NCI-H1092 (cell line): Measurements from ENCODE around the gene C1orf122.
"Not testable (repeated sequence)": the region's sequence is repeated elsewhere in the genome, so short reads cannot be mapped to it uniquely, and the experiment has no call there.

ENCODE experiments used
- DNase-seq: peaks from one replicate; lab custom pipeline; 2025; lab: John Stamatoyannopoulos, UW

C1orf122 gene

GRCh38 chr1:37807555-37808368 is at the start of gene C1orf122, which contains the start of gene YRDC:
Gene C1orf122 (plus strand): TSS chr1:37807790. CDS start chr1:37808405, 615 bp downstream.
Gene YRDC (minus strand): TSS chr1:37808208. CDS start chr1:37808180, 28 bp downstream.
- DNase-seq = peak; percentile 97

GRCh38 chr1:37759451-37759850 is 48.1 kb upstream of the C1orf122 start:
- DNase-seq = no peak

GRCh38 chr1:37761416-37762095 is 46.0 kb upstream of the C1orf122 start:
- DNase-seq = no peak

- DNase-seq = no peak
Measured at GRCh38 chr1:37762516-37762915, 45.1 kb upstream of the C1orf122 start.

- DNase-seq = no peak
Measured at GRCh38 chr1:37763791-37764413, 43.7 kb upstream of the C1orf122 start.

GRCh38 chr1:37764414-37764825 is 43.2 kb upstream of the C1orf122 start:
- no peak for DNase-seq

GRCh38 chr1:37764888-37765441 is 42.6 kb upstream of the C1orf122 start, which contains the start of gene EPHA10:
Gene EPHA10 (minus strand): TSS chr1:37765120. CDS start chr1:37765066, 54 bp downstream.
- DNase-seq = peak; percentile 86

GRCh38 chr1:37765916-37766664 is 41.5 kb upstream of the C1orf122 start:
- peak; percentile 11 for DNase-seq

- DNase-seq = no peak
Measured at GRCh38 chr1:37767488-37767887, 40.1 kb upstream of the C1orf122 start.

- DNase-seq = not testable (repeated sequence)
Measured at GRCh38 chr1:37771440-37771839, 36.1 kb upstream of the C1orf122 start.

- DNase-seq = no peak
Measured at GRCh38 chr1:37776946-37777516, 30.6 kb upstream of the C1orf122 start.

- no peak for DNase-seq
Measured at GRCh38 chr1:37778654-37779053, 28.9 kb upstream of the C1orf122 start.

GRCh38 chr1:37782491-37782890 is 25.1 kb upstream of the C1orf122 start:
- DNase-seq = no peak

GRCh38 chr1:37792943-37793686 is 14.5 kb upstream of the C1orf122 start:
- DNase-seq = no peak

GRCh38 chr1:37793773-37794371 is 13.7 kb upstream of the C1orf122 start, which contains the start of gene MANEAL:
Gene MANEAL (plus strand): TSS chr1:37793847. CDS start chr1:37794183, 336 bp downstream.
- peak; percentile 57 for DNase-seq

- DNase-seq = no peak
Measured at GRCh38 chr1:37794372-37795339, 12.9 kb upstream of the C1orf122 start.

- no peak for DNase-seq
Measured at GRCh38 chr1:37795340-37796125, 12.1 kb upstream of the C1orf122 start.
